RPMI8226 (cell line): Measurements from ENCODE around the gene CYP26B1.

Experiments used
- DNase-seq: peaks from one replicate; pipeline ENCODE4 v3.0.0-alpha.2; 2015

Gene CYP26B1

GRCh38 chr2:72154386-72154975 lies 6.8 kb upstream of the CYP26B1 start:
- DNase-seq = no peak

GRCh38 chr2:72153924-72154323 lies 6.3 kb upstream of the CYP26B1 start:
- DNase-seq = no peak

- no peak for DNase-seq
Measured at GRCh38 chr2:72153026-72153791, 5.5 kb upstream of the CYP26B1 start.

GRCh38 chr2:72150861-72151356 lies 3.2 kb upstream of the CYP26B1 start:
- no peak for DNase-seq

- peak; percentile 73 for DNase-seq
Measured at GRCh38 chr2:72150157-72150860, 2.6 kb upstream of the CYP26B1 start.

GRCh38 chr2:72149556-72150156 lies 2.0 kb upstream of the CYP26B1 start:
- DNase-seq = no peak

GRCh38 chr2:72148837-72149555 lies 1.3 kb upstream of the CYP26B1 start:
- DNase-seq = peak; percentile 22

GRCh38 chr2:72148003-72148836 lies 558 bp upstream of the CYP26B1 start:
- peak; percentile 30 for DNase-seq

GRCh38 chr2:72146347-72147302 lies 1.0 kb downstream of the CYP26B1 start:
- no peak for DNase-seq

- no peak for DNase-seq
Measured at GRCh38 chr2:72145658-72146329, 1.9 kb downstream of the CYP26B1 start.

- DNase-seq = no peak
Measured at GRCh38 chr2:72145289-72145657, 2.4 kb downstream of the CYP26B1 start.

GRCh38 chr2:72144632-72145288 lies 2.9 kb downstream of the CYP26B1 start:
- DNase-seq = no peak

GRCh38 chr2:72144274-72144631 lies 3.4 kb downstream of the CYP26B1 start:
- DNase-seq = no peak

- no peak for DNase-seq
Measured at GRCh38 chr2:72143441-72144273, 4.0 kb downstream of the CYP26B1 start.

GRCh38 chr2:72142570-72143440 lies 4.9 kb downstream of the CYP26B1 start:
- no peak for DNase-seq

- no peak for DNase-seq
Measured at GRCh38 chr2:72141881-72142451, 5.7 kb downstream of the CYP26B1 start.

GRCh38 chr2:72141032-72141645 lies 6.5 kb downstream of the CYP26B1 start:
- DNase-seq = no peak
